B cell (primary cell): ENCODE results near the gene MYO10. TPM values are rescaled to one million over a fixed set of nuclear protein-coding genes. Genes with fewer than 3 reads are reported as not detected.

Experiments used
- ATAC-seq: fragments of 200-7000 bp; cut with Tn5 transposase; one replicate; pipeline ENCODE4 v1.10.0; 2021; ENCODE audit warnings: low read depth, mild to moderate bottlenecking, moderate number of reproducible peaks, moderate library complexity
- CTCF ChIA-PET: fragments of 350-600 bp; sonication (Branson Sonifier 250); formaldehyde crosslinking; loops from one replicate; lab custom pipeline; 2021; ENCODE audit warnings: antibody characterized with exemption, inconsistent platforms; lab: Charles Lee
- POLR2A ChIA-PET: fragments of 350-600 bp; sonication (Branson Sonifier 250); formaldehyde crosslinking; loops from one replicate; lab custom pipeline; 2021; ENCODE audit warnings: antibody characterized with exemption; lab: Charles Lee
- DNase-seq: peaks from one replicate; pipeline ENCODE4 v3.0.0; 2013
- H2AFZ ChIP-seq: 2 replicates; pipeline ENCODE4 v1.6.1; 2012; ENCODE audit warnings: mild to moderate bottlenecking, low read depth, low read length; ENCODE audit not compliant: insufficient read depth, poor library complexity, severe bottlenecking
- H3K27ac ChIP-seq, 2 donors: 1 replicate in 1 of 2; 2 replicates in 1 of 2; pipeline ENCODE4 v1.5.1; 2012 to 2013; ENCODE audit warnings: low read length in 2 of 2, mild to moderate bottlenecking in 2 of 2, moderate library complexity in 1 of 2
- H3K27me3 ChIP-seq, 4 experiments: fragments of 200-600 bp in 1 of 4; sonication (generic) in 1 of 4; replicated peaks in 1 of 4; 1 replicate in 2 of 4; 2 replicates in 2 of 4; pipeline versions ENCODE4 v1.6.1 to v1.7.0; 2013 to 2016; ENCODE audit warnings: low read length in 3 of 4, mild to moderate bottlenecking in 2 of 4, mixed read lengths in 1 of 4, moderate library complexity in 1 of 4; ENCODE audit not compliant: insufficient read depth in 4 of 4, control insufficient read depth in 3 of 4; ENCODE audit errors: control extremely low read depth in 1 of 4
- H3K36me3 ChIP-seq, 2 experiments: replicated peaks in 1 of 2; 1 replicate in 1 of 2; 2 replicates in 1 of 2; pipeline versions ENCODE4 v1.6.1 to v1.7.1; 2013; ENCODE audit warnings: low read length in 1 of 2; ENCODE audit not compliant: insufficient read depth in 2 of 2, control insufficient read depth in 1 of 2; ENCODE audit errors: control extremely low read depth in 1 of 2, extremely low read depth in 1 of 2
- H3K4me1 ChIP-seq, 2 donors: fragments of 200-600 bp in 1 of 2; sonication (generic) in 1 of 2; 1 replicate in 1 of 2; 2 replicates in 1 of 2; pipeline versions ENCODE4 v1.5.1 to v1.6.1; 2013 to 2017; ENCODE audit warnings: low read length in 2 of 2; ENCODE audit not compliant: control insufficient read depth in 2 of 2, insufficient read depth in 2 of 2
- H3K4me2 ChIP-seq: replicated peaks from 2 replicates; pipeline ENCODE3; 2012; ENCODE audit warnings: mild to moderate bottlenecking, low read depth, low read length; ENCODE audit not compliant: poor library complexity, severe bottlenecking
- H3K4me3 ChIP-seq, 5 experiments: fragments of 200-600 bp in 1 of 5; sonication (generic) in 1 of 5; 1 replicate in 3 of 5; 2 replicates in 2 of 5; pipeline versions ENCODE4 v1.5.1 to v1.7.0; 2011 to 2016; ENCODE audit warnings: low read length in 4 of 5, mild to moderate bottlenecking in 4 of 5, low read depth in 2 of 5, control low read depth in 1 of 5, moderate library complexity in 1 of 5; ENCODE audit not compliant: insufficient read depth in 1 of 5; ENCODE audit errors: control extremely low read depth in 1 of 5, extremely low read depth in 1 of 5
- H3K79me2 ChIP-seq: fragments of 200-600 bp; sonication (generic); one replicate; pipeline ENCODE4 v1.6.0; 2016; ENCODE audit warnings: low read length; ENCODE audit not compliant: control insufficient read depth, insufficient read depth
- H3K9ac ChIP-seq: fragments of 200-600 bp; sonication (generic); 2 replicates; pipeline ENCODE4 v1.6.1; 2017; ENCODE audit warnings: mild to moderate bottlenecking, low read length, moderate library complexity
- H3K9me3 ChIP-seq, 3 donors: one replicate each; pipeline versions ENCODE4 v1.6.1 to v1.7.1; 2013; ENCODE audit warnings: low read length in 2 of 3; ENCODE audit not compliant: control insufficient read depth in 2 of 3, insufficient read depth in 1 of 3; ENCODE audit errors: control extremely low read depth in 1 of 3
- H4K20me1 ChIP-seq: 2 replicates; pipeline ENCODE4 v1.6.0; 2012; ENCODE audit warnings: mild to moderate bottlenecking, low read length; ENCODE audit not compliant: insufficient read depth, control insufficient read depth, poor library complexity, severe bottlenecking
- H3K27ac Mint-ChIP-seq: one replicate; pipeline ENCODE4 v1.8.0; 2021; ENCODE audit warnings: mixed read lengths
- H3K27me3 Mint-ChIP-seq: one replicate; pipeline ENCODE4 v1.8.0; 2021; ENCODE audit warnings: mixed read lengths
- H3K4me1 Mint-ChIP-seq: one replicate; pipeline ENCODE4 v1.8.0; 2021; ENCODE audit warnings: mixed read lengths
- H3K4me3 Mint-ChIP-seq: one replicate; pipeline ENCODE4 v1.8.0; 2021; ENCODE audit warnings: mixed read lengths
- H3K9me3 Mint-ChIP-seq: one replicate; pipeline ENCODE4 v1.8.0; 2022; ENCODE audit warnings: mixed read lengths; ENCODE audit not compliant: insufficient read depth
- EZH2 ChIP-seq: IDR thresholded peaks from 2 replicates; pipeline ENCODE4 v1.6.1; 2012; ENCODE audit warnings: borderline replicate concordance, low read depth, mild to moderate bottlenecking, moderate library complexity, low read length; ENCODE audit not compliant: insufficient read depth, poor library complexity, severe bottlenecking
- WGBS: methylation state at CpG from one replicate; pipeline ENCODE4 v1.1.5; 2013; ENCODE audit warnings: missing lambda C conversion rate; ENCODE audit not compliant: insufficient coverage; 5-methylcytosine and 5-hydroxymethylcytosine counted together
- intact Hi-C: fragments of 100-400 bp; cut with micrococcal nuclease; formaldehyde crosslinking; loops from one replicate; pipeline ENCODE4 v1.10.0; 2022
- polyA plus RNA-seq: library from polyadenylated mRNA; depleted of rRNA; stranded (reverse); fragments of >200 nt; gene quantifications from 2 replicates; pipeline ENCODE4 v1.2.3, GENCODE V29; 2012
- total RNA-seq, 2 donors: library from RNA; stranded (reverse); fragments of 120-200 nt in 1 of 2; gene quantifications; 1 replicate in 1 of 2; 2 replicates in 1 of 2; pipeline versions ENCODE4 v1.2.3 to v1.2.4, GENCODE V29; 2013 to 2022
- TF ChIP-seq, protein P1 (sequence below): fragments of 200-600 bp; IDR thresholded peaks from one replicate; pipeline ENCODE4 v1.8.0; 2022; ENCODE audit warnings: antibody characterized with exemption, mild to moderate bottlenecking

Gene MYO10
- total and polyA plus RNA-seq, 2 donors (not counting 1 experiment from before 2014, with no cell fraction given), result 0.10 TPM; not detected in 1

DNA sequence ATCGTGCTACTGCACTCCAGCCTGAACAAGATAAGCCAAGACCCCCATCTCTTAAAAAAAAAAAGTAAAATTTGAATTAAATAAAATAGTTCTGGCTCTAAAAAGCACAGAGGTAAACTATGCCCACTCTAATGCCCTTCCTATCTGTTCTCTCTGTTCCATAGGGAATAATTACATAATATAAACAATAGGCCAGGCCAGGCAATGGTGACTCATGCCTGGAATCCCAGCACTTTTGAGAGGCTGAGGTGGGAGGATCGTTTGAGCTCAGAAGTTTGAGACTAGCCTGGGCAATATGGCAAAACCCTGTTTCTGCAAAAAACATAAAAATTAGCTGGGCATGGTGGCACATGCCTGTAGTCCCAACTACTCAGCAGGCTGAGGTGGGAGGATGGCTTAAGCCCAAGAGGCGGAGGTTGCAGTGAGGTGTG lies 47.4 kb downstream of the MYO10 start:
- no peak overlapping the region for H3K27ac ChIP-seq
- Mint-ChIP-seq H3K4me1 (no peaks in the 10 kb centered on the region), H3K27ac (no peak overlapping the region), H3K4me3 (no peak overlapping the region), H3K9me3 (no peaks in the 10 kb centered on the region), H3K27me3 (no peaks in the 10 kb centered on the region)
- peaks cover 0 to 4% (median 0%) of the 10 kb centered on the region in 3 donors for H3K9me3 ChIP-seq
- no peak overlapping the region for H3K4me3 ChIP-seq
- ChIA-PET CTCF (no interaction called here), POLR2A (no interaction called here)
- H3K36me3 ChIP-seq, result no peaks in the 10 kb centered on the region
- H4K20me1 ChIP-seq, result no peaks in the 10 kb centered on the region
- H3K4me2 ChIP-seq, result no peak overlapping the region
- DNase-seq, result no peak
- H3K79me2 ChIP-seq, result no peaks in the 10 kb centered on the region
- intact Hi-C loops, result no loop called here
- ATAC-seq, result no peak
- no peaks in the 10 kb centered on the region for H3K27me3 ChIP-seq
- H2AFZ ChIP-seq, result no peak overlapping the region
- 100% methylated on average over 1 of the region's 3 CpGs for WGBS
- no peaks in the 10 kb centered on the region for H3K4me1 ChIP-seq
- no peak for TF ChIP-seq EZH2
- TF ChIP-seq, protein P1, sequence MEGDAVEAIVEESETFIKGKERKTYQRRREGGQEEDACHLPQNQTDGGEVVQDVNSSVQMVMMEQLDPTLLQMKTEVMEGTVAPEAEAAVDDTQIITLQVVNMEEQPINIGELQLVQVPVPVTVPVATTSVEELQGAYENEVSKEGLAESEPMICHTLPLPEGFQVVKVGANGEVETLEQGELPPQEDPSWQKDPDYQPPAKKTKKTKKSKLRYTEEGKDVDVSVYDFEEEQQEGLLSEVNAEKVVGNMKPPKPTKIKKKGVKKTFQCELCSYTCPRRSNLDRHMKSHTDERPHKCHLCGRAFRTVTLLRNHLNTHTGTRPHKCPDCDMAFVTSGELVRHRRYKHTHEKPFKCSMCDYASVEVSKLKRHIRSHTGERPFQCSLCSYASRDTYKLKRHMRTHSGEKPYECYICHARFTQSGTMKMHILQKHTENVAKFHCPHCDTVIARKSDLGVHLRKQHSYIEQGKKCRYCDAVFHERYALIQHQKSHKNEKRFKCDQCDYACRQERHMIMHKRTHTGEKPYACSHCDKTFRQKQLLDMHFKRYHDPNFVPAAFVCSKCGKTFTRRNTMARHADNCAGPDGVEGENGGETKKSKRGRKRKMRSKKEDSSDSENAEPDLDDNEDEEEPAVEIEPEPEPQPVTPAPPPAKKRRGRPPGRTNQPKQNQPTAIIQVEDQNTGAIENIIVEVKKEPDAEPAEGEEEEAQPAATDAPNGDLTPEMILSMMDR, result no peak
- H3K9ac ChIP-seq, result no peak overlapping the region

DNA sequence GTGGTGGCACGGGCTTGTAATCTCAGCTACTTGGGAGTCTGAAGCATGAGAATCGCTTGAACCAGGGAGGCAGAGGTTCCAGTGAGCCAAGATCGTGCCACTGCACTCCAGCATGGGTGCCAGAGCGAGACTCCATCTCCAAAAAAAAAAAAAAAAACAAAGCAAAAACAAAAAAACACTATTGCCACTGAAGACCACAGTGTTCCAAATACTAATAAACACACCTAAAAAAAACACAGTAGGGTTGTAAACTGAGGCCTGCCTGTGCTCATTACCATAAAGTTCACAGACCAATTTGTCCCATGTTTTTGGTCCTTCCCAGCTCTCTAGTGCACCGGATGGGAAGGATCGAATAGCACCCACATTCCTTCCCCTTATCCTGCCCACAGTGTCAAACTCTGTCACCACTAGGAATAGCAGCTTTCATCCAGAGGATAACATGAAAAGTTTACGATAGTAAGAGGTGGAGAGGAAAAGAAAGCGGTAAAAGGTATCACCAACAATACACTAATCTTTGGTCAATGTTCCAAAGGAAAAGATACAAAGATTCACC lies 49.2 kb downstream of the MYO10 start:
- H3K4me2 ChIP-seq, result no peak overlapping the region
- Mint-ChIP-seq H3K27me3 (peaks cover 6% of the 10 kb centered on the region), H3K4me1 (no peaks in the 10 kb centered on the region), H3K4me3 (no peak overlapping the region), H3K27ac (no peak overlapping the region), H3K9me3 (no peaks in the 10 kb centered on the region)
- ChIA-PET POLR2A (no interaction called here), CTCF (interaction anchor here (0.7 kb wide), 1 partner anchor 91 kb away, joined by 4 read pairs; no protein-coding TSS in a partner anchor)
- H3K27me3 ChIP-seq, result no peaks in the 10 kb centered on the region
- no peak overlapping the region for H3K9ac ChIP-seq
- H3K36me3 ChIP-seq, result no peaks in the 10 kb centered on the region
- no peaks in the 10 kb centered on the region for H3K9me3 ChIP-seq
- H2AFZ ChIP-seq, result no peak overlapping the region
- H3K4me1 ChIP-seq, result no peaks in the 10 kb centered on the region
- no peak overlapping the region for H3K27ac ChIP-seq
- DNase-seq, result no peak
- no peak for ATAC-seq
- no peak for TF ChIP-seq EZH2
- TF ChIP-seq, protein P1, result no peak
- 93% methylated on average over 4 of the region's 8 CpGs for WGBS
- intact Hi-C loops, result no loop called here
- no peaks in the 10 kb centered on the region for H4K20me1 ChIP-seq
- no peaks in the 10 kb centered on the region for H3K79me2 ChIP-seq
- no peak overlapping the region for H3K4me3 ChIP-seq
